Cardiac atrium fibroblast (primary cell): Measurements from ENCODE around the gene TRPM1. TPM values are rescaled to one million over a fixed set of nuclear protein-coding genes. Genes with fewer than 3 reads are reported as not detected.

ENCODE experiments used
- total RNA-seq: library from RNA; depleted of rRNA; stranded (reverse); fragments of >200 nt; gene quantifications from 2 replicates; pipeline ENCODE4 v1.2.3, GENCODE V29; 2015

Gene TRPM1
- total RNA-seq: not detected in 2 replicates

DNA sequence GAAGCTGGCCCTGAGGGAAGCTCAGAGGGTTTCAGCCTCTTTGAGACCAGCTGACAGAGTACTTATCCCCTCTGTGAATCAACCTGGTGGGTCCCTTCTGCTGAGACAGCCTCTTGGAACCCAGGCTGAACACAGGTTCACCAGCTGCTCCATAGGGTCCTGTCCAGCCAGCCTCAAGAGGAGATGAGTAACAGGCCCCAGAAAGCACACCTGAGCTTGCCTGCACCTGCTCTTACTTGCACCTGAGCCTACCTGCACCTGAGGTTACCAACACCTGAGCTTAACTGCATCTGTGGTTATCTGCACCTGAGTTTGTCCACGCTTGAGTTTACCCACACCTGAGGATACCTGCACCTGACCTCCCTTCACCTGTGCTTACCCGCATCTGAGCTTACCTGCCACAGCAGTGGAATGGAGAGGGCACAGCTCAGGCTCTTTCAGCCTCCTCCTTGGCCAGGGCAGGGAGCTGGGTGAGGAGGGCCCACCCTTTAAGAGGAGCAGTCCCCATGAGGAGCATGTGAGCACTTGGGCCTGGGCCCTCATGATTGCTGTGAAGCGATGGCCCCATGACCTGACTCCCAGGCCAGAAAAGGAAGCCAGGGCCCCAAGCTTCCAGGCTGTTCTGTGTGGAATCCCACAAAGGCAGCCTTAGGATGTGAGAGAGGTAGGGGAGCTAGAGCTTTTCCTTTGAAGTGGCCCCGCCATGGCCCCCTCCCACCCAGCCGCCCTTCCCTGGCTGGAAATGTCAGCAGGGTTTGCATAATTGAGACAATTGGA lies at the start of gene TRPM1:
TSS of gene TRPM1 (minus strand) at position 464 of the 777 bp plus-strand sequence. CDS start 20,370 bp downstream, outside the sequence.

GRCh38 chr15:30991255-30992235 lies 110.0 kb downstream of the TRPM1 start, which contains the start of gene MTMR10:
MTMR10 (minus strand) TSS chr15:30991628; CDS start chr15:30991506, 122 bp downstream.

Other genes starting within 250 kb of the TRPM1 start
- gene FAN1, start 197.8 kb downstream of the TRPM1 start, total RNA-seq: 10.1 and 13.1 TPM in 2 replicates
- gene MTMR10, start 110.1 kb downstream of the TRPM1 start, total RNA-seq: 16.5 and 32.7 TPM in 2 replicates
- 26.0 and 30.0 TPM in 2 replicates for gene KLF13, start 225.1 kb upstream of the TRPM1 start, total RNA-seq